T-helper 2 cell (primary cell): ENCODE data around the gene OLFML2B.

Experiments
- DNase-seq, 5 experiments: peaks; one replicate each; pipeline versions ENCODE4 v3.0.0 to v3.0.0-alpha.2; 2012 to 2022

The OLFML2B gene

DNA sequence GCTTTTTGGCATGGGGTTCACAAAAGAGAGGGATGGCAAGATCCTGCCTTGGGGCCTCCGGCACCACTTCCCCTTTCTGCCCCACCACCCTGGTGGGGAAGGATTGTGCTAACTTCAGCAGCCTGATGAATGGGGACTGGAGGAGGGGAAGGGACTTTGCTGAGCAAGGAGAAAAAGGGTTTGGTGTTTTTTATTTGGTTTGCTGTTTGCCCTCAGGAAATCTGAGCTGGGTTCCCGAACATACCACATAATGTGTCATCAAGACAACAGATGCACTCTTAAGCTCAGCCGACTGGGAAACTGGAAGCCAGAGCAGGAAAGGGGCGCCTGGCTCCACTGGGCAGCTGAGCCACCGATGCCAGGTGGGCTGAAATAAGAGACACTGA, 19.8 kb downstream of the OLFML2B start:
- no peak for DNase-seq

DNA sequence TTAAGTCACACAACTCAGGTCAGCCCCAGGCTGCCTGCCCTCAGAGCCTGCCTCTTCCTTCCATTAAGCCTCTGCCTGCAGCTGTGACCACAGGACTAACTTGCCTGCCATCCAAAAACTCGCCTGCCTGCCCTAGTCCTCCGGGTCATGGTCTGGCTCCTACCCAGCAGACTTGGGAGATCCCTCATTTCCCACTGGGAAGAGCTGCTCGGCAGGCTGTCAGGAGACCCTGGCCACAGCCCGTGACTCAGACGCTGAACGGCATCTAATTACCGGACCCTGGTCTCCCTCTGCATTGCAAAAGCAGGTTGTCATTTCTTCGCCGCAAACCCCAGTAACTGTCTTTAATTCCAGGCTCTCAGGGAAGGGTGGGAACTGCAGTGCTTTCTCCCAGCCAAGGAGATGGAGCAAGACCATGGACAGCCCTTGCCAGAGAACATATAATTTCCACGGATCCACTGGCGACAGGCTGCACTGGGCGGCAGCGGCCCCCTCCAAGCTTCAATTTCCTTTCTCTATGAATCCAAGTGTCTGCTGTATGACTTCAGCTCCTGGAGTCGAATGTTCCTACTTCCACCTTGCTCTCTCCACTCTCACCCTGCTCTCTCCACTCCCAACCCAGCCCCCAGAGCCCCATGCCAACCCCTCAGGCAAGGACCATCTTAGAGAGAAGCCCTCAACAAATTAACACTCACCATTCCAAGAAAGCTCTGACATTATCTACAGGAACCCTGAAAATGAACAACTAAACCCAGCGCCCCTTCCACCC, 20.4 kb downstream of the OLFML2B start:
- DNase-seq = no peak

DNA sequence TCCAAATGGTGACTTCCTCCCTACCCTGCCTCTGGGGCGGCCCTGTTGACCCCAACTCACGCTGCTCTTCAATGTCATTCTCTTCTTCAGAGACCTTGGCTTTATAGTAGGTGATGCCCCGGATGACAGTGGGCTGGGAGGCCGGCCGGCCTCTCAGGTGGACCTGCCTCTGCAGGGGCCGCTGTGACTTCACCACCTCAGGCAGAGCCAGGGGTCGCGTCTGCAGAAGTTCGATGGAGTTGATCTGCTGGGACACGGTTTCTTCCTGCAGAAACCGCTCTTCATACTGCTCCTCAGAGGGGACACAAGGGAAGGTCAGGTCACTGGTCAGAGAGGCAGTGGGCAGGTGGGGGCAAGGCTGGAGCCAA, 23.6 kb downstream of the OLFML2B start:
- no peak for DNase-seq

DNA sequence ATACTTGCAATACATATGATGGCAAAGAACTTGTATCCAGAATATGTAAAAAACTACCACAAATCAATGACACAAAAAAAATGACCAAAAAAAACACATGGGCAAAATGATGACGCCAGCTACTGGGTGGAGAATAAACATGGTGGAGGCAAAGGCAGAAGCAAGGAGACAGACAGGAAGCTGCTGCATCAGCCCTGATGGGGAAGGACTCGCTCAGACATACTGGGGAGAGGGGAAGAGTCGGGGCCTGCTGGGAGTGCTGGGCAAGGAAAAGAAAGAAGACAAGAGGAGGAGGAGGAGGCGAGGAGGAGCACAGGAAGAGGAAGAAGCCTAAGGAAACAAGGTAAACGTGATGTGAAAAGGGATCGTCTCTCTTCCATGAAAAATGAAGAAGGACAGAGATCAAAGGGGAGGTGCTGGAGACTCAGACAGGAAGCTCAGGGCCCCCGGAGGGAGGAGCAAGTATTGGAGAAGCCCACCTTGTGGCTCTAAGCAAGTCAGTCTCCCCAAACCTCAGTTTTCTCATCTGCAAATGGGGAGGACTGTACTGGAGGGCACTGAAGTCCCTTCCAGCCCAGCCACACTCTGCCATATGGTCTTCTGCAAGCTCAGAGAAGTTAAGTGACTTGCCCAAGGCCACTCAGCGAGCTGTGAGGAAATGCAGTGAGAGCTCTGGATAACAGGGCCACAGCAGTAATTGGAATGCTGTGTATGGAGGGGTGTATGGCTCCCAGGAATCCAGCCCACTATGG, 24.2 kb downstream of the OLFML2B start:
- no peak for DNase-seq

DNA sequence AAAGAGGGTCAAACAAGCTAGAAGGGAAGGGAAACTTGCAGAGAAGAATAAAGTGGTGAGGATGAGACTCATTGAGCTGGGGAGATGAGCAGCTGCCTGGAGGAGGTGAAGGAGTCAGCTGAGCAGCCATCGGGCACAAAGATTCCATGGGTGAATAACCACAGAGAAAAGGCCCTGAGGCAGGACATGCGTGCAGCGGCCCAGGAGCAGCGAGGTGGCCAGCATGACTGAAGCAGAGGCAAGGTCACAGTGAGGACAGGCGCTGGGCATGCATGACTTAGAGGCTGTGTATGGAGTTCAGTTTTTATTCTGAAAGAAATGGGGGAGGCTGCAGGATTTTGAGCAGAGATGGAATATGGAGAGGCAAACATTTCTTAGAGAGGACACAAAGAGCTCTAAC, 24.9 kb downstream of the OLFML2B start:
- no peak for DNase-seq

GRCh38 chr1:161997152-161997551, 26.5 kb downstream of the OLFML2B start:
- no peak for DNase-seq

- no peak for DNase-seq
Observed at GRCh38 chr1:161994175-161994668, 29.4 kb downstream of the OLFML2B start.

- no peak for DNase-seq
Observed at GRCh38 chr1:161993576-161993975, 30.1 kb downstream of the OLFML2B start.

- DNase-seq = no peak
Observed at GRCh38 chr1:161989786-161990185, 33.9 kb downstream of the OLFML2B start.

GRCh38 chr1:161989108-161989507, 34.6 kb downstream of the OLFML2B start:
- DNase-seq = no peak

- no peak for DNase-seq
Observed at GRCh38 chr1:161988413-161988812, 35.3 kb downstream of the OLFML2B start.

GRCh38 chr1:161987872-161988271, 35.8 kb downstream of the OLFML2B start:
- DNase-seq = no peak

- no peak for DNase-seq
Observed at GRCh38 chr1:161987303-161987702, 36.4 kb downstream of the OLFML2B start.

DNA sequence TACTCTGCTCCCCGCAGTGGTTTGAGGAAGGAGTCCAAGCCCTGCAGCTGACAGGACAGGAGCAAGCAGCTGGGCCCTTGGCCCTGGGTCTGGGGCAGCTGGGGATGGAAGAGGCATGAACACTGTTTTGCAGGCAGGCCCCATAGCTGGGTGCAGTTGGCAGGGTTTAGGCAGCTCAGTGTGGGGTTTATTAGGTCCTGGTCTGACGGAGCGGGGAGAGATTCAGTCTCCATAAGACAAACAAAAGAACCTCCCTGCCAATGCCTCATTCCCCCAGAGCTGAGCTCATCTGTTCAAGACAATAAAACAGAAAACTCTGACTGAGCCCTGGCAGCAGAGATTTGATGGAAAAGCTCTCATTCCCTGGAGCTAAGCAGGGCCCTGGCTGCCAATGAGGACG, 37.3 kb downstream of the OLFML2B start:
- no peak for DNase-seq

DNA sequence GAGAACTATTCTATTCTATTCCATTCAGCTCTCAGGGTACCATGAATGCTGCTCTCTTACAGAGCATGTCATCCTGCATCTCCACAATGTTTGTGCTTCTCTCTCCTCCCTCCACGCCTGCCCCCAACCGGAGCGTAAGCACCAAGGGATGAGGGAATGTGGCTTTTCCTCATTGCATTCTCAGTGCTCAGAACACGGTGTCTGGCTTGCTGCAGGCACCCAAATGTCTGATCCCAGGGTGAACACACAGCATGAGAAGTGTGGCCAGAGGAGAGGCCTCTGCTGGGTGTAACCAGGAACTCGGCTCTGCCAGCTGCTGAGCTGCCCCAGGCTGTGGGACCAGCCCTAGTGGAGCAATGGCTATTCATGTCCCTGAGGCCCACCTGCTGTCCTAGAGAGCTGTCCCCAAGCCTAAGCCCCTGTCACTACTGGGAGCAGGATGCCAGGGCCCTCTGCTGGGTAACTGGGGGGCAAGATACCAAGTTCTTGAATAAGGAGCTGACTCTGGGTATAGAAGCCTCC, 38.3 kb downstream of the OLFML2B start:
- DNase-seq = no peak

GRCh38 chr1:161983725-161984124, 39.9 kb downstream of the OLFML2B start:
- DNase-seq = no peak

GRCh38 chr1:161982917-161983316, 40.8 kb downstream of the OLFML2B start:
- no peak for DNase-seq

- DNase-seq = no peak
Observed at GRCh38 chr1:161982507-161982895, 41.2 kb downstream of the OLFML2B start.

DNA sequence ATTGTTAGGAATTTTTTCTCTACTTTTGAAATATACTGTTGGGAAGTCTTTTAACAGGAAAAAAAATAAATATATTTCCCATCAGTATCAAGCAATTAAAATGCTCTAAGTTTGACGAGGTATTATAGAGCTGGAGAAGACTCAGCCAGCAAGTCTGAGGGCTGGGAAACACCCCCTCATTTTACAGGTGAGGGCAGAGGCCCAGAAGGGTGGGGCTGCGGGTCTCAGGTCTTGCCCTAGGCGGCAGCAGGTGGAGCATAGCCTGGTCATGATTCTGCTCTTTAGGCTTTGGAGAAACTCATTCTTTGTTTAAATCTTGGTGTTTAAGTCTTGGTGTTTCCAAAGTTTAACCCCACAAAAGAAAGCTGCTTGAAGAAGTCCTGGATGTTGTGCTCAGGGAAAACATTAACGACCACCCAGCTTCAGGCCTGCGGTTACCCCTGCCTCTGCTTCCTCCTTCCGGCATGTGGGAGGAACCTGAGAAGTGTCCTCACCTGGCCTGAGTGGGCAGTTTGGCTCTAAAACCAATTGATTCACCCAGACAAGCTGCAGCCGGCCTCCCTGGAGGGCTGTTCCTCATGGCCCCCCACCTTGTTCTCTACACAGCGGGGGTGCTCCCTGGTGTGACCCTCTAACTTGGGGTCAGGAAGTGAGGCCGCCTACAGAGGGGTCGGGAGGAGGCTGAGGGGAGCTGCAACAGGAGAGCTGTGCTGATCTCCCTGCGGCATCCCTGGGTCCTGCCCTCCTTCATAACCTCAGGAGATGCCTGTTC, 41.7 kb downstream of the OLFML2B start:
- no peak for DNase-seq

GRCh38 chr1:161981126-161981525, 42.5 kb downstream of the OLFML2B start:
- DNase-seq = no peak

- DNase-seq = no peak
Observed at GRCh38 chr1:161978011-161978790, 45.5 kb downstream of the OLFML2B start.
